SU-DHL-6 (cell line): Measurements from ENCODE around the gene POLR2J.

Source experiments
- EZH2phosphoT487 ChIP-seq: fragments of 200-600 bp; sonication (generic), shearing (Covaris generic); conservative IDR thresholded peaks from 2 replicates; pipeline ENCODE4 v1.6.1; 2018; ENCODE audit warnings: mild to moderate bottlenecking, antibody characterized with exemption, low read length, moderate library complexity, mixed read lengths
- TF ChIP-seq, protein P1 (sequence below): fragments of 200-600 bp; sonication (generic); IDR thresholded peaks from one replicate; pipeline ENCODE4 v1.5.1; 2017; ENCODE audit warnings: antibody characterized with exemption, mild to moderate bottlenecking, low read length, moderate library complexity; ENCODE audit not compliant: insufficient read depth, poor library complexity, severe bottlenecking

DNA sequence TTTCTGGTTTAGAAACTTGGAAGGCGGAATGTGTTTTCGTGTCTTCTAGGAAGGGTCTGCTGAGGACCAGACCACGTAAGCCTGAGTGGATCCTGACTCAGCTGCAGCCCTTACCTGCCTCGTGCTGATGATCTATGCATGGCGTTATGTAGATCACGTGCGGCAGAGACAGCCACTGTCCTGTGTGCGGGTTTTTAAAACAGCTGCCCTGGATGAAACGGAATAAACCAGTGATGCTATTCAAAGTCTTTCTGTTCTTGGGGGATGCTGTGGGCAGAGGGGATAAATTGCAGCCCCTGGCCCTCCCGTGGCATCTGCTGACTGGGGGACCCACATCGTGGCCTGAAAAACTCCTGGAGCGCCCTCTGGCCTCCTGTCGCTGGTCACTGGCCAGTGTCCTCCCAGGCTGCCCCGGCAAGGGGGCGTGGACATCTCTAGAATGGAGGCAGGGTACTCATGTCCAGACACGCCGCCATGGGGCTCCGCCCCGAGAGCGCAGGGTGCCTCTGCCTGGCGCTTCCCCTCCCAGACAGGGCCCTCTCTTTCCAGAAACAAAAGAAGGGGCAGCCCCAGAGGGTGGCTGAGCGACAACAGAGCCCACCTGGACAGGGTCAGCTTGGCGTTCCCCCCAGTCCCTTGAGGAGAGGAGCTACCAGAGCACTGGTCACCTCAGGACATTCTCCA, 27.2 kb downstream of the POLR2J start:
- TF ChIP-seq, protein P1, sequence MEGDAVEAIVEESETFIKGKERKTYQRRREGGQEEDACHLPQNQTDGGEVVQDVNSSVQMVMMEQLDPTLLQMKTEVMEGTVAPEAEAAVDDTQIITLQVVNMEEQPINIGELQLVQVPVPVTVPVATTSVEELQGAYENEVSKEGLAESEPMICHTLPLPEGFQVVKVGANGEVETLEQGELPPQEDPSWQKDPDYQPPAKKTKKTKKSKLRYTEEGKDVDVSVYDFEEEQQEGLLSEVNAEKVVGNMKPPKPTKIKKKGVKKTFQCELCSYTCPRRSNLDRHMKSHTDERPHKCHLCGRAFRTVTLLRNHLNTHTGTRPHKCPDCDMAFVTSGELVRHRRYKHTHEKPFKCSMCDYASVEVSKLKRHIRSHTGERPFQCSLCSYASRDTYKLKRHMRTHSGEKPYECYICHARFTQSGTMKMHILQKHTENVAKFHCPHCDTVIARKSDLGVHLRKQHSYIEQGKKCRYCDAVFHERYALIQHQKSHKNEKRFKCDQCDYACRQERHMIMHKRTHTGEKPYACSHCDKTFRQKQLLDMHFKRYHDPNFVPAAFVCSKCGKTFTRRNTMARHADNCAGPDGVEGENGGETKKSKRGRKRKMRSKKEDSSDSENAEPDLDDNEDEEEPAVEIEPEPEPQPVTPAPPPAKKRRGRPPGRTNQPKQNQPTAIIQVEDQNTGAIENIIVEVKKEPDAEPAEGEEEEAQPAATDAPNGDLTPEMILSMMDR = no peak
- TF ChIP-seq EZH2phosphoT487 = no peak
